Esophagus squamous epithelium (tissue), 4 donors: ENCODE measurements around the gene BAZ2B.

Source experiments
- POLR2A ChIP-seq, 4 donors: fragments of 450-650 bp; IDR thresholded peaks; one replicate each; pipeline ENCODE4 v1.6.1; 2017; ENCODE audit warnings: antibody characterized with exemption in 4 of 4, mild to moderate bottlenecking in 4 of 4, moderate library complexity in 3 of 4
- TF ChIP-seq, protein P1 (sequence below), 6 experiments: fragments of 450-650 bp in 4 of 6; fragments of 200-600 bp in 2 of 6; sonication (generic) in 2 of 6; IDR thresholded peaks; one replicate each; pipeline ENCODE4 v1.5.1; 2016 to 2019; ENCODE audit warnings: antibody characterized with exemption in 6 of 6, mild to moderate bottlenecking in 4 of 6, moderate library complexity in 4 of 6

DNA sequence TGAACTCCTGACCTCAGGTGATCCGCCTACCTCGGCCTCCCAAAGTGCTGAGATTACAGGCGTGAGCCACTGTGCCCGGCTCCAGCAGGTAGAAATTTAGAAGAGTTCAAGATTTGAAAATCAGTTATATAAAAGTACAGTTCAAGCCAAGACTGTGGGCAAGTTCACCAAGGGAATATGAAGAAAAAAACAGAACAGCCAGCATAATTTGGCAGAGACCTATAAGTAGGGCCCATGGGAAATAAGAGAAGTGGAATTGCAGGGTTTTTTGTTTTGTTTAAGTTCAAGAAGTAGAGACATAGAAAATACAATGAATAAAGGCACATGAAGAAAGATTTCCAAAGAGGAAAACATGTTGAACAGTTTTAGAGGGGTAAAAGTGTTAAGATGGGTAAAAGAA is 57.9 kb downstream of the BAZ2B start:
- TF ChIP-seq, protein P1, sequence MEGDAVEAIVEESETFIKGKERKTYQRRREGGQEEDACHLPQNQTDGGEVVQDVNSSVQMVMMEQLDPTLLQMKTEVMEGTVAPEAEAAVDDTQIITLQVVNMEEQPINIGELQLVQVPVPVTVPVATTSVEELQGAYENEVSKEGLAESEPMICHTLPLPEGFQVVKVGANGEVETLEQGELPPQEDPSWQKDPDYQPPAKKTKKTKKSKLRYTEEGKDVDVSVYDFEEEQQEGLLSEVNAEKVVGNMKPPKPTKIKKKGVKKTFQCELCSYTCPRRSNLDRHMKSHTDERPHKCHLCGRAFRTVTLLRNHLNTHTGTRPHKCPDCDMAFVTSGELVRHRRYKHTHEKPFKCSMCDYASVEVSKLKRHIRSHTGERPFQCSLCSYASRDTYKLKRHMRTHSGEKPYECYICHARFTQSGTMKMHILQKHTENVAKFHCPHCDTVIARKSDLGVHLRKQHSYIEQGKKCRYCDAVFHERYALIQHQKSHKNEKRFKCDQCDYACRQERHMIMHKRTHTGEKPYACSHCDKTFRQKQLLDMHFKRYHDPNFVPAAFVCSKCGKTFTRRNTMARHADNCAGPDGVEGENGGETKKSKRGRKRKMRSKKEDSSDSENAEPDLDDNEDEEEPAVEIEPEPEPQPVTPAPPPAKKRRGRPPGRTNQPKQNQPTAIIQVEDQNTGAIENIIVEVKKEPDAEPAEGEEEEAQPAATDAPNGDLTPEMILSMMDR (IDR thresholded peaks at IDR 0.05): no peak
- TF ChIP-seq POLR2A (IDR thresholded peaks at IDR 0.05): no peak
